ENCODE results near the gene DNAJC2.

DNA sequence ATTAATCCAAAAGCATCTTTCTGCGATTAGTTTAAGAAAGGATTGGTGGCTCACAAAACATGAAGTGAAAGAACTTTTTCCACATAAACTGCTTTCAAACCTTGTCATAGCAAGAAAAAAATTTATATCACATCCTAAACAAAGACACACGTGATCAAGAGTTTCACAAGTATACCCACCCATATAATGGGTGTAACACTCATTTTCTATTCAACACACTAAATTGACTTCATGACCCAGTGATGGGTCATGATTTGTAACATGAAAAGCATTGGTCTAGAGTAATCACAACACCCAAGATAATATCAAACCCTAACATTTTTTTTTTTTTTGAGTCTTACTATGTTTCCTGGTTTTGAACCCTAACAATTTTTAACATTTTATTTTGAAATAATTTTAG is 29.7 kb downstream of the DNAJC2 start:
- no peak for TF ChIP-seq CTCF (IDR thresholded peaks at IDR 0.05)
- TF ChIP-seq EZH2 (IDR thresholded peaks at IDR 0.05), result no peak
- TF ChIP-seq EZH2phosphoT487 (IDR thresholded peaks at IDR 0.05), result no peak
